Ishikawa (cell line): ENCODE results near the gene CADM1.

Experiments
- CEBPB ChIP-seq: IDR thresholded peaks from 2 replicates; pipeline ENCODE4 v1.6.1; 2012
- CREB1 ChIP-seq: IDR thresholded peaks from 2 replicates; pipeline ENCODE4 v1.6.1; 2012; ENCODE audit warnings: low read depth
- EP300 ChIP-seq: IDR thresholded peaks from 2 replicates; pipeline ENCODE4 v1.6.1; 2012; ENCODE audit warnings: borderline replicate concordance
- FOXM1 ChIP-seq: IDR thresholded peaks from 2 replicates; pipeline ENCODE4 v1.6.1; 2012; ENCODE audit warnings: low read depth, borderline replicate concordance
- NFIC ChIP-seq: IDR thresholded peaks from 2 replicates; pipeline ENCODE4 v1.6.1; 2012
- RAD21 ChIP-seq: IDR thresholded peaks from 2 replicates; pipeline ENCODE4 v1.6.1; 2012; ENCODE audit warnings: low read depth
- TAF1 ChIP-seq: IDR thresholded peaks from 2 replicates; pipeline ENCODE4 v1.6.1; 2012; ENCODE audit warnings: low read depth, mild to moderate bottlenecking
- TCF12 ChIP-seq: IDR thresholded peaks from 2 replicates; pipeline ENCODE4 v1.6.1; 2012; ENCODE audit warnings: low read depth
- TEAD4 ChIP-seq: IDR thresholded peaks from 2 replicates; pipeline ENCODE4 v1.6.1; 2012
- YY1 ChIP-seq: IDR thresholded peaks from 2 replicates; pipeline ENCODE4 v1.6.1; 2012; ENCODE audit warnings: low read depth
- ZBTB7A ChIP-seq: IDR thresholded peaks from 2 replicates; pipeline ENCODE4 v1.6.1; 2012; ENCODE audit warnings: low read depth
- TF ChIP-seq, protein P1 (sequence below): IDR thresholded peaks from 2 replicates; pipeline ENCODE4 v1.6.1; 2012; ENCODE audit warnings: low read depth, mild to moderate bottlenecking
- TF ChIP-seq, protein P2 (sequence below): IDR thresholded peaks from 2 replicates; pipeline ENCODE4 v1.6.1; 2012

DNA sequence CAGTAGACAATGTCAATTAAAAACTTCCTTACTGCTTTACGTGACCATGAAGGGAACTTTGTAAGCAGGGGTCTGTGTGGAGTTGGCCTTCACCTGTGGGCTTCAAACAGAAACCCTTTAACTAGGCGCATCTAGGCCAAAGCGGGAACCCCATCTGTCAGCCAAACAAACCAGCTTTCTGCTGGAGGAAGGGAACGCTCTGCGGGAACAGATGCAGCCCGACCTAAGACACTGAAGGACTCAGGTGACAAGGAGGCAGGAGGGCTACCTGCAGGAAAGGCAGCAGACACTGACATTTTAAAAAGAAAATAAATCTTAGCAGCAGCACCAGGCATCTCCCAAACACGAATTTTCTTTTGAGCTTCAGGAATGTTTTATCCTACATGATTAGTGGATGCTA lies 78.4 kb downstream of the CADM1 start:
- TF ChIP-seq ZBTB7A: no peak
- TF ChIP-seq, protein P1, sequence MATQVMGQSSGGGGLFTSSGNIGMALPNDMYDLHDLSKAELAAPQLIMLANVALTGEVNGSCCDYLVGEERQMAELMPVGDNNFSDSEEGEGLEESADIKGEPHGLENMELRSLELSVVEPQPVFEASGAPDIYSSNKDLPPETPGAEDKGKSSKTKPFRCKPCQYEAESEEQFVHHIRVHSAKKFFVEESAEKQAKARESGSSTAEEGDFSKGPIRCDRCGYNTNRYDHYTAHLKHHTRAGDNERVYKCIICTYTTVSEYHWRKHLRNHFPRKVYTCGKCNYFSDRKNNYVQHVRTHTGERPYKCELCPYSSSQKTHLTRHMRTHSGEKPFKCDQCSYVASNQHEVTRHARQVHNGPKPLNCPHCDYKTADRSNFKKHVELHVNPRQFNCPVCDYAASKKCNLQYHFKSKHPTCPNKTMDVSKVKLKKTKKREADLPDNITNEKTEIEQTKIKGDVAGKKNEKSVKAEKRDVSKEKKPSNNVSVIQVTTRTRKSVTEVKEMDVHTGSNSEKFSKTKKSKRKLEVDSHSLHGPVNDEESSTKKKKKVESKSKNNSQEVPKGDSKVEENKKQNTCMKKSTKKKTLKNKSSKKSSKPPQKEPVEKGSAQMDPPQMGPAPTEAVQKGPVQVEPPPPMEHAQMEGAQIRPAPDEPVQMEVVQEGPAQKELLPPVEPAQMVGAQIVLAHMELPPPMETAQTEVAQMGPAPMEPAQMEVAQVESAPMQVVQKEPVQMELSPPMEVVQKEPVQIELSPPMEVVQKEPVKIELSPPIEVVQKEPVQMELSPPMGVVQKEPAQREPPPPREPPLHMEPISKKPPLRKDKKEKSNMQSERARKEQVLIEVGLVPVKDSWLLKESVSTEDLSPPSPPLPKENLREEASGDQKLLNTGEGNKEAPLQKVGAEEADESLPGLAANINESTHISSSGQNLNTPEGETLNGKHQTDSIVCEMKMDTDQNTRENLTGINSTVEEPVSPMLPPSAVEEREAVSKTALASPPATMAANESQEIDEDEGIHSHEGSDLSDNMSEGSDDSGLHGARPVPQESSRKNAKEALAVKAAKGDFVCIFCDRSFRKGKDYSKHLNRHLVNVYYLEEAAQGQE: no peak
- no peak for TF ChIP-seq CEBPB
- no peak for TF ChIP-seq RAD21
- no peak for TF ChIP-seq TCF12
- TF ChIP-seq EP300: no peak
- no peak for TF ChIP-seq TAF1
- no peak for TF ChIP-seq TEAD4
- TF ChIP-seq NFIC: no peak
- no peak for TF ChIP-seq CREB1
- no peak for TF ChIP-seq YY1
- no peak for TF ChIP-seq FOXM1
- TF ChIP-seq, protein P2, sequence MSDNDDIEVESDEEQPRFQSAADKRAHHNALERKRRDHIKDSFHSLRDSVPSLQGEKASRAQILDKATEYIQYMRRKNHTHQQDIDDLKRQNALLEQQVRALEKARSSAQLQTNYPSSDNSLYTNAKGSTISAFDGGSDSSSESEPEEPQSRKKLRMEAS: no peak
